HL-60 (cell line): Measurements from ENCODE around the gene COG6.

Source experiments
- CTCF ChIP-seq: IDR thresholded peaks from one replicate; pipeline ENCODE4 v1.5.1; 2011; ENCODE audit warnings: low read length, control low read depth, inconsistent platforms; ENCODE audit not compliant: insufficient read depth
- GABPA ChIP-seq: IDR thresholded peaks from 2 replicates; pipeline ENCODE4 v1.6.1; 2012; ENCODE audit warnings: low read depth
- POLR2AphosphoS5 ChIP-seq: IDR thresholded peaks from 2 replicates; pipeline ENCODE4 v1.6.1; 2012; ENCODE audit warnings: low read depth
- REST ChIP-seq: IDR thresholded peaks from 2 replicates; pipeline ENCODE4 v1.6.1; 2012; ENCODE audit warnings: low read depth; ENCODE audit not compliant: insufficient replicate concordance
- SPI1 ChIP-seq: IDR thresholded peaks from 2 replicates; pipeline ENCODE4 v1.6.1; 2012; ENCODE audit warnings: low read depth, mild to moderate bottlenecking, borderline replicate concordance

- no peak for TF ChIP-seq CTCF
- no peak for TF ChIP-seq REST
- TF ChIP-seq GABPA: no peak
- TF ChIP-seq SPI1: no peak
- no peak for TF ChIP-seq POLR2AphosphoS5
Measured at GRCh38 chr13:39665763-39666162, 10.3 kb downstream of the COG6 start.
